Choroid plexus epithelial cell (primary cell): ENCODE measurements around the gene HPCAL1.
A peak's percentile ranks its signal among the peaks of the same experiment; 100 is the strongest.
"Not testable (repeated sequence)": the region's sequence is repeated elsewhere in the genome, so short reads cannot be mapped to it uniquely, and the experiment has no call there.

Experiments
- DNase-seq: peaks from one replicate; pipeline ENCODE4 v3.0.0-alpha.2; 2010; ENCODE audit warnings: low read depth
- H3K4me3 ChIP-seq: 2 replicates; pipeline ENCODE4 v1.5.1; 2011; ENCODE audit warnings: low read depth, mild to moderate bottlenecking, control low read depth, low read length, moderate library complexity
- TF ChIP-seq, protein P1 (sequence below): conservative IDR thresholded peaks from 2 replicates; pipeline ENCODE4 v1.5.1; 2011; ENCODE audit warnings: low read depth, mild to moderate bottlenecking, control low read depth, inconsistent platforms, low read length, moderate library complexity

HPCAL1 gene

GRCh38 chr2:10439971-10440370 lies 137.3 kb downstream of the HPCAL1 start:
- no peak for DNase-seq
- TF ChIP-seq, protein P1, sequence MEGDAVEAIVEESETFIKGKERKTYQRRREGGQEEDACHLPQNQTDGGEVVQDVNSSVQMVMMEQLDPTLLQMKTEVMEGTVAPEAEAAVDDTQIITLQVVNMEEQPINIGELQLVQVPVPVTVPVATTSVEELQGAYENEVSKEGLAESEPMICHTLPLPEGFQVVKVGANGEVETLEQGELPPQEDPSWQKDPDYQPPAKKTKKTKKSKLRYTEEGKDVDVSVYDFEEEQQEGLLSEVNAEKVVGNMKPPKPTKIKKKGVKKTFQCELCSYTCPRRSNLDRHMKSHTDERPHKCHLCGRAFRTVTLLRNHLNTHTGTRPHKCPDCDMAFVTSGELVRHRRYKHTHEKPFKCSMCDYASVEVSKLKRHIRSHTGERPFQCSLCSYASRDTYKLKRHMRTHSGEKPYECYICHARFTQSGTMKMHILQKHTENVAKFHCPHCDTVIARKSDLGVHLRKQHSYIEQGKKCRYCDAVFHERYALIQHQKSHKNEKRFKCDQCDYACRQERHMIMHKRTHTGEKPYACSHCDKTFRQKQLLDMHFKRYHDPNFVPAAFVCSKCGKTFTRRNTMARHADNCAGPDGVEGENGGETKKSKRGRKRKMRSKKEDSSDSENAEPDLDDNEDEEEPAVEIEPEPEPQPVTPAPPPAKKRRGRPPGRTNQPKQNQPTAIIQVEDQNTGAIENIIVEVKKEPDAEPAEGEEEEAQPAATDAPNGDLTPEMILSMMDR = no peak
- H3K4me3 ChIP-seq = no peak overlapping the region

- DNase-seq = no peak
- H3K4me3 ChIP-seq = no peak overlapping the region
- TF ChIP-seq, protein P1 = no peak
Measured at GRCh38 chr2:10440736-10441135, 138.0 kb downstream of the HPCAL1 start.

- TF ChIP-seq, protein P1 = no peak
- no peak overlapping the region for H3K4me3 ChIP-seq
- DNase-seq = no peak
Measured at GRCh38 chr2:10441948-10442347, 139.2 kb downstream of the HPCAL1 start.

- not testable (repeated sequence) for DNase-seq, H3K4me3 ChIP-seq
Measured at GRCh38 chr2:10442469-10443126, 139.9 kb downstream of the HPCAL1 start.

- no peak for DNase-seq
- H3K4me3 ChIP-seq = no peak overlapping the region
- TF ChIP-seq, protein P1 = no peak
Measured at GRCh38 chr2:10444463-10444862, 141.8 kb downstream of the HPCAL1 start.

- no peak for DNase-seq
Measured at GRCh38 chr2:10446631-10447030, 143.9 kb downstream of the HPCAL1 start.

DNA sequence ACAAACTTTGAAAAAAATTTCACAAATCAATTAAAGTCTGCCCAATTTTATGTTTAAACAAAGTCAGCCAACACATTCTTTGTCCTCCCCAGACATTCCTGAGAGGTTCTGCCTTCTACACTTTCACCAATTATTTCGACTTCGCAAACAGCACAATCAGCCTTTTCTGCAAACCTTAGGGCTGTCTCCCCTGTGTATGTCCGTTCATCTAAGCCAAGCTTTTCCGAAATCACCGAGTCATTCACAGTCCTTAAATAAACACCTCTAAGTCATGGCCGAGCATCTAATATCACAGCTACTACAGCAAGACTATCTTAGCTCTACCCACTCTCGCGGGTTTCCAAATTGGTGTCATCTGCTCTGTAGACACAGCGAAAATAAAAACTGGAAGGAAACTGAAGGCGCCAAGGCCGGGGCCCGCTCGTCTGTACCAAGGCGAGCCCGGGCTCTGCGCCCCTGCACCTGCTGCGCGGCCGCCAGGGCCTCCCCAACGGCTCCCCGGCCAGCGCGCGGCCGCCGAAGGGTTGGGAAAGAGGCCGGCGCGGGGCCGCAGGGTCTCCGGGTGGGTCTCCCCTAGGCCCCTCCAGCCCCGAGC lies 144.7 kb downstream of the HPCAL1 start:
- H3K4me3 ChIP-seq = peak overlapping the region; percentile 63
- TF ChIP-seq, protein P1 = no peak

More at GRCh38 chr2:10446631-10447030, 143.9 kb downstream of the HPCAL1 start:
- H3K4me3 ChIP-seq = no peak overlapping the region
- TF ChIP-seq, protein P1 = no peak

More for the DNA sequence above, 144.7 kb downstream of the HPCAL1 start:
- DNase-seq = peak; percentile 51
